A549 (cell line): Measurements from ENCODE around the gene RAB26. TPM values are rescaled to one million over a fixed set of nuclear protein-coding genes. Genes with fewer than 3 reads are reported as not detected.

Experiments
- ATAC-seq, 2 experiments: fragments of 200-7000 bp in 1 of 2; fragments of >200 bp in 1 of 2; cut with Nextera tagmentation in 1 of 2; cut with Tn5 transposase in 1 of 2; 3 replicates each; pipeline versions ENCODE4 v1.8.0 to v1.9.1; 2018 to 2020; ENCODE audit warnings: mild to moderate bottlenecking in 1 of 2, moderate library complexity in 1 of 2
- CTCF ChIA-PET: fragments of 300-600 bp; sonication (Branson Sonifier 250); formaldehyde crosslinking; extraction: SDS; loops from one replicate; lab custom pipeline; 2021; ENCODE audit warnings: antibody characterized with exemption, inconsistent platforms; lab: Yijun Ruan, JAX
- POLR2A ChIA-PET: fragments of 350-600 bp; formaldehyde crosslinking; extraction: SDS; loops from one replicate; lab custom pipeline; 2021; ENCODE audit warnings: antibody characterized with exemption, inconsistent platforms; lab: Yijun Ruan, JAX
- DNase-seq, 2 experiments: peaks; one replicate each; pipeline versions ENCODE4 v3.0.0 to v3.0.0-alpha.2; 2011 to 2016; ENCODE audit warnings: low read depth in 1 of 2, low spot score in 1 of 2
- FAIRE-seq: peaks from 2 replicates; lab custom pipeline; 2011; peaks lifted over from hg19 to GRCh38; lab: Jason Lieb, UNC
- H3K27ac ChIP-seq, 2 experiments: fragments of >200 bp; sonication (Bioruptor Twin); formaldehyde crosslinking; 3 replicates each; pipeline ENCODE4 v1.5.1; 2016 to 2017
- H3K4me1 ChIP-seq: fragments of >200 bp; sonication (Bioruptor Twin); formaldehyde crosslinking; 3 replicates; pipeline ENCODE4 v1.6.1; 2016
- H3K4me2 ChIP-seq: fragments of >200 bp; sonication (Bioruptor Twin); formaldehyde crosslinking; 3 replicates; pipeline ENCODE4 v1.6.1; 2016
- H3K4me3 ChIP-seq: fragments of >200 bp; sonication (Bioruptor Twin); formaldehyde crosslinking; 3 replicates; pipeline ENCODE4 v1.5.1; 2016
- H3K9me3 ChIP-seq: fragments of >200 bp; sonication (Bioruptor Twin); formaldehyde crosslinking; 3 replicates; pipeline ENCODE4 v1.6.1; 2016
- BCL3 ChIP-seq: fragments of >200 bp; sonication (Bioruptor Twin); formaldehyde crosslinking; IDR thresholded peaks from 3 replicates; pipeline ENCODE4 v1.6.1; 2016
- CHD4 ChIP-seq: fragments of 200-600 bp; sonication (generic); IDR thresholded peaks from 2 replicates; pipeline ENCODE4 v1.6.1; 2016; ENCODE audit warnings: antibody characterized with exemption, mild to moderate bottlenecking, borderline replicate concordance
- CTCF ChIP-seq: fragments of >200 bp; sonication (Bioruptor Twin); formaldehyde crosslinking; IDR thresholded peaks from 3 replicates; pipeline ENCODE4 v1.5.1; 2016
- E2F6 ChIP-seq: IDR thresholded peaks from 2 replicates; pipeline ENCODE4 v1.6.1; 2012; ENCODE audit warnings: low read depth, borderline replicate concordance
- EHMT2 ChIP-seq: fragments of 200-600 bp; sonication (generic); IDR thresholded peaks from 2 replicates; pipeline ENCODE4 v1.6.1; 2016; ENCODE audit warnings: antibody characterized with exemption, low read depth, mild to moderate bottlenecking, moderate library complexity
- ESRRA ChIP-seq: fragments of 150-350 bp; IDR thresholded peaks from 2 replicates; pipeline ENCODE4 v1.6.1; 2014; ENCODE audit warnings: mild to moderate bottlenecking, low read length, borderline replicate concordance
- FOSB ChIP-seq: fragments of 250-450 bp; sonication (Bioruptor Pico); IDR thresholded peaks from 2 replicates; pipeline ENCODE4 v1.5.0; 2020; ENCODE audit warnings: mild to moderate bottlenecking, moderate library complexity
- FOSL2 ChIP-seq, 2 experiments: fragments of 450-650 bp in 1 of 2; fragments of >200 bp in 1 of 2; sonication (Bioruptor Twin) in 1 of 2; formaldehyde crosslinking; IDR thresholded peaks; 2 replicates each; pipeline versions ENCODE4 v1.5.0 to v1.6.1; 2016 to 2020; ENCODE audit warnings: mild to moderate bottlenecking in 1 of 2, moderate library complexity in 1 of 2
- MAZ ChIP-seq: fragments of 150-350 bp; IDR thresholded peaks from 2 replicates; pipeline ENCODE4 v1.6.1; 2014; ENCODE audit warnings: antibody characterized with exemption, low read depth, low read length, borderline replicate concordance
- MYC ChIP-seq: IDR thresholded peaks from 2 replicates; pipeline ENCODE4 v1.6.1; 2012; ENCODE audit warnings: mild to moderate bottlenecking, inconsistent platforms, low read length, improper control_type of control experiment, borderline replicate concordance
- NFE2L2 ChIP-seq: fragments of 150-350 bp; conservative IDR thresholded peaks from 2 replicates; pipeline ENCODE4 v1.6.1; 2014; ENCODE audit warnings: low read length
- NR3C1 ChIP-seq: fragments of >200 bp; sonication (Bioruptor Twin); formaldehyde crosslinking; IDR thresholded peaks from 3 replicates; pipeline ENCODE4 v1.6.1; 2017
- REST ChIP-seq: fragments of 200-600 bp; sonication (generic); IDR thresholded peaks from 2 replicates; pipeline ENCODE4 v1.6.1; 2016; ENCODE audit warnings: antibody characterized with exemption, mild to moderate bottlenecking, moderate library complexity
- RFX5 ChIP-seq: fragments of 450-650 bp; IDR thresholded peaks from 2 replicates; pipeline ENCODE4 v1.7.1; 2014; ENCODE audit warnings: antibody characterized with exemption, mild to moderate bottlenecking, moderate library complexity
- TFCP2L1 ChIP-seq: fragments of 250-450 bp; sonication (Bioruptor Pico); IDR thresholded peaks from 2 replicates; pipeline ENCODE4 v1.5.0; 2021; ENCODE audit warnings: mild to moderate bottlenecking
- ZSCAN20 ChIP-seq: fragments of 250-450 bp; sonication (Bioruptor Pico); IDR thresholded peaks from 2 replicates; pipeline ENCODE4 v1.8.0; 2022; ENCODE audit warnings: mild to moderate bottlenecking, moderate library complexity
- WGBS: methylation state at CpG from one replicate; pipeline ENCODE4 v1.1.6; 2017; ENCODE audit errors: missing lambda C conversion rate; 5-methylcytosine and 5-hydroxymethylcytosine counted together
- polyA plus RNA-seq, 4 experiments: library from polyadenylated mRNA; depleted of rRNA in 3 of 4; stranded (reverse); fragments of >200 nt; fragmentation: RNase III in 1 of 4; extraction: RNeasy Plus Mini Kit Qiagen cat#74134 plus additional on column Dnase treatment in 1 of 4; gene quantifications; 2 replicates in 3 of 4; 3 replicates in 1 of 4; pipeline ENCODE4 v1.2.3, GENCODE V29; 2011 to 2017

Gene RAB26
- polyA plus RNA-seq, 2 of the 4 experiments (the other 2 are of a cell fraction): 6.7 TPM

- WGBS: 96% methylated on average over 29 of the region's 47 CpGs
- TF ChIP-seq EHMT2 (no peak), MYC (no peak), FOSB (no peak), BCL3 (no peak), CTCF (no peak), E2F6 (no peak), MAZ (no peak), REST (no peak), TFCP2L1 (CRISPR knock-in tag) (no peak), CHD4 (no peak), RFX5 (no peak), FOSL2 (IDR thresholded peaks at IDR 0.05) (no peak), FOSL2 (CRISPR knock-in tag; IDR thresholded peaks at IDR 0.05) (no peak)
- ATAC-seq: no peak
- Histone ChIP-seq H3K4me2 (no peak overlapping the region), H3K4me3 (no peak overlapping the region), H3K9me3 (no peaks in the 10 kb centered on the region), H3K4me1 (no peaks in the 10 kb centered on the region), H3K27ac (no peak overlapping the region)
- FAIRE-seq: no peak
- ChIA-PET POLR2A (interaction anchor here (1.5 kb wide), 1 partner anchor 15 kb away, joined by 5 read pairs; the partner anchor contains the start of gene TRAF7), CTCF (no interaction called here)
- DNase-seq: no peak
Measured at GRCh38 chr16:2170587-2171435, 22.4 kb downstream of the RAB26 start.

GRCh38 chr16:2171601-2172178 is 23.3 kb downstream of the RAB26 start:
- DNase-seq (no peak), ATAC-seq (no peak), FAIRE-seq (no peak)
- CTCF ChIA-PET: no interaction called here
- TF ChIP-seq ZSCAN20 (no peak), NR3C1 (no peak), ESRRA (no peak), NFE2L2 (no peak), TFCP2L1 (CRISPR knock-in tag) (no peak)
- POLR2A ChIA-PET: interaction anchor here (2.8 kb wide), 1 partner anchor 16 kb away, joined by 16 read pairs; the partner anchor contains the start of gene TRAF7
- Histone ChIP-seq H3K4me2 (no peak overlapping the region), H3K4me1 (no peaks in the 10 kb centered on the region), H3K4me3 (no peak overlapping the region), H3K9me3 (no peaks in the 10 kb centered on the region), H3K27ac (no peak overlapping the region)
- WGBS: 93% methylated on average over 17 of the region's 28 CpGs
